Activated T-helper 17 cell treated with anti-CD3 and anti-CD28 coated beads, Interleukin-2, amount 50 U/mL, for 72 hours (primary cell): ENCODE results near the gene NRP1. TPM values are rescaled to one million over a fixed set of nuclear protein-coding genes. Genes with fewer than 3 reads are reported as not detected.

Experiments used
- ATAC-seq: fragments of 150-1000 bp; cut with Tn5 transposase; replicated peaks from 2 replicates; pipeline ENCODE4 v1.10.0; 2021; ENCODE audit warnings: mild to moderate bottlenecking, moderate library complexity
- H3K27ac Mint-ChIP-seq: one replicate; pipeline ENCODE4 v1.8.0; 2022; ENCODE audit warnings: mixed read lengths
- H3K27me3 Mint-ChIP-seq: one replicate; pipeline ENCODE4 v1.8.0; 2022; ENCODE audit warnings: mixed read lengths
- H3K36me3 Mint-ChIP-seq: one replicate; pipeline ENCODE4 v1.8.0; 2022; ENCODE audit warnings: low read depth, mild to moderate bottlenecking, mixed read lengths
- H3K4me1 Mint-ChIP-seq: one replicate; pipeline ENCODE4 v1.8.0; 2022; ENCODE audit warnings: mixed read lengths
- H3K4me3 Mint-ChIP-seq: one replicate; pipeline ENCODE4 v1.8.0; 2022; ENCODE audit warnings: mild to moderate bottlenecking, mixed read lengths
- H3K9me3 Mint-ChIP-seq: one replicate; pipeline ENCODE4 v1.8.0; 2022; ENCODE audit warnings: mixed read lengths
- total RNA-seq, 2 donors: library from RNA; stranded (reverse); gene quantifications; one replicate each; pipeline ENCODE4 v1.2.3, GENCODE V29; 2022

Gene NRP1
- total RNA-seq, 2 donors from 2014 or later: 0.90 to 1.2 TPM

- Mint-ChIP-seq H3K27ac (no peak overlapping the region), H3K4me3 (no peak overlapping the region), H3K27me3 (peaks cover 12% of the 10 kb centered on the region), H3K36me3 (no peaks in the 10 kb centered on the region), H3K4me1 (peaks cover 6% of the 10 kb centered on the region), H3K9me3 (no peaks in the 10 kb centered on the region)
- ATAC-seq: no peak
Measured at GRCh38 chr10:33242931-33243330, 91.5 kb downstream of the NRP1 start.

- Mint-ChIP-seq H3K9me3 (no peaks in the 10 kb centered on the region), H3K4me3 (no peak overlapping the region), H3K4me1 (peaks cover 6% of the 10 kb centered on the region), H3K36me3 (no peaks in the 10 kb centered on the region), H3K27ac (no peak overlapping the region), H3K27me3 (peaks cover 12% of the 10 kb centered on the region)
- ATAC-seq: no peak
Measured at GRCh38 chr10:33241351-33241750, 93.1 kb downstream of the NRP1 start.

- peaks cover 12% of the 10 kb centered on the region for H3K27me3 Mint-ChIP-seq
- peaks cover 6% of the 10 kb centered on the region for H3K4me1 Mint-ChIP-seq
- H3K36me3 Mint-ChIP-seq: no peaks in the 10 kb centered on the region
- ATAC-seq: no peak
- H3K9me3 Mint-ChIP-seq: no peaks in the 10 kb centered on the region
- H3K27ac Mint-ChIP-seq: no peak overlapping the region
- no peak overlapping the region for H3K4me3 Mint-ChIP-seq
Measured at GRCh38 chr10:33240931-33241330, 93.5 kb downstream of the NRP1 start.

GRCh38 chr10:33240258-33240657, 94.2 kb downstream of the NRP1 start:
- no peaks in the 10 kb centered on the region for H3K36me3 Mint-ChIP-seq
- no peak for ATAC-seq
- peaks cover 3% of the 10 kb centered on the region for H3K4me1 Mint-ChIP-seq
- H3K4me3 Mint-ChIP-seq: no peak overlapping the region
- no peaks in the 10 kb centered on the region for H3K9me3 Mint-ChIP-seq
- H3K27ac Mint-ChIP-seq: no peak overlapping the region
- H3K27me3 Mint-ChIP-seq: peaks cover 12% of the 10 kb centered on the region

- H3K9me3 Mint-ChIP-seq: no peaks in the 10 kb centered on the region
- peaks cover 12% of the 10 kb centered on the region for H3K27me3 Mint-ChIP-seq
- H3K4me1 Mint-ChIP-seq: no peaks in the 10 kb centered on the region
- no peak overlapping the region for H3K4me3 Mint-ChIP-seq
- H3K27ac Mint-ChIP-seq: no peak overlapping the region
- no peak for ATAC-seq
- no peaks in the 10 kb centered on the region for H3K36me3 Mint-ChIP-seq
Measured at GRCh38 chr10:33239257-33239656, 95.2 kb downstream of the NRP1 start.

GRCh38 chr10:33238643-33239042, 95.8 kb downstream of the NRP1 start:
- Mint-ChIP-seq H3K4me3 (no peak overlapping the region), H3K27me3 (peaks cover 12% of the 10 kb centered on the region), H3K27ac (no peak overlapping the region), H3K9me3 (no peaks in the 10 kb centered on the region), H3K4me1 (no peaks in the 10 kb centered on the region), H3K36me3 (no peaks in the 10 kb centered on the region)
- ATAC-seq: no peak

GRCh38 chr10:33237736-33238624, 96.5 kb downstream of the NRP1 start:
- Mint-ChIP-seq H3K27me3 (peaks cover 13% of the 10 kb centered on the region), H3K27ac (no peak overlapping the region), H3K36me3 (no peaks in the 10 kb centered on the region), H3K4me3 (no peak overlapping the region), H3K9me3 (no peaks in the 10 kb centered on the region), H3K4me1 (no peaks in the 10 kb centered on the region)
- no peak for ATAC-seq

- no peak overlapping the region for H3K4me3 Mint-ChIP-seq
- H3K9me3 Mint-ChIP-seq: no peaks in the 10 kb centered on the region
- H3K4me1 Mint-ChIP-seq: no peaks in the 10 kb centered on the region
- no peak overlapping the region for H3K27ac Mint-ChIP-seq
- peaks cover 13% of the 10 kb centered on the region for H3K27me3 Mint-ChIP-seq
- no peaks in the 10 kb centered on the region for H3K36me3 Mint-ChIP-seq
- no peak for ATAC-seq
Measured at GRCh38 chr10:33236916-33237315, 97.6 kb downstream of the NRP1 start.

GRCh38 chr10:33235951-33236350, 98.5 kb downstream of the NRP1 start:
- H3K4me3 Mint-ChIP-seq: no peak overlapping the region
- no peaks in the 10 kb centered on the region for H3K36me3 Mint-ChIP-seq
- no peak for ATAC-seq
- peaks cover 16% of the 10 kb centered on the region for H3K27me3 Mint-ChIP-seq
- no peaks in the 10 kb centered on the region for H3K9me3 Mint-ChIP-seq
- H3K4me1 Mint-ChIP-seq: no peaks in the 10 kb centered on the region
- H3K27ac Mint-ChIP-seq: no peak overlapping the region

GRCh38 chr10:33235251-33235884, 99.1 kb downstream of the NRP1 start:
- H3K4me3 Mint-ChIP-seq: no peak overlapping the region
- H3K27me3 Mint-ChIP-seq: peaks cover 14% of the 10 kb centered on the region
- H3K4me1 Mint-ChIP-seq: no peaks in the 10 kb centered on the region
- H3K9me3 Mint-ChIP-seq: no peaks in the 10 kb centered on the region
- no peak for ATAC-seq
- H3K36me3 Mint-ChIP-seq: no peaks in the 10 kb centered on the region
- H3K27ac Mint-ChIP-seq: no peak overlapping the region

GRCh38 chr10:33234831-33235237, 99.6 kb downstream of the NRP1 start:
- H3K9me3 Mint-ChIP-seq: no peaks in the 10 kb centered on the region
- H3K27ac Mint-ChIP-seq: no peak overlapping the region
- H3K4me1 Mint-ChIP-seq: no peaks in the 10 kb centered on the region
- no peak overlapping the region for H3K4me3 Mint-ChIP-seq
- no peaks in the 10 kb centered on the region for H3K36me3 Mint-ChIP-seq
- no peak for ATAC-seq
- H3K27me3 Mint-ChIP-seq: peaks cover 13% of the 10 kb centered on the region

- no peak for ATAC-seq
- peaks cover 9% of the 10 kb centered on the region for H3K27me3 Mint-ChIP-seq
Measured at GRCh38 chr10:33233635-33234034, 100.8 kb downstream of the NRP1 start.

GRCh38 chr10:33233221-33233620, 101.2 kb downstream of the NRP1 start:
- H3K4me3 Mint-ChIP-seq: no peak overlapping the region
- no peaks in the 10 kb centered on the region for H3K4me1 Mint-ChIP-seq
- ATAC-seq: no peak
- H3K27me3 Mint-ChIP-seq: peaks cover 9% of the 10 kb centered on the region
- H3K27ac Mint-ChIP-seq: no peak overlapping the region
- H3K36me3 Mint-ChIP-seq: no peaks in the 10 kb centered on the region
- H3K9me3 Mint-ChIP-seq: no peaks in the 10 kb centered on the region

More at GRCh38 chr10:33233635-33234034, 100.8 kb downstream of the NRP1 start:
- no peak overlapping the region for H3K4me3 Mint-ChIP-seq
- H3K36me3 Mint-ChIP-seq: no peaks in the 10 kb centered on the region
- H3K27ac Mint-ChIP-seq: no peak overlapping the region
- no peaks in the 10 kb centered on the region for H3K9me3 Mint-ChIP-seq
- no peaks in the 10 kb centered on the region for H3K4me1 Mint-ChIP-seq

- no peak overlapping the region for H3K27ac Mint-ChIP-seq
- H3K27me3 Mint-ChIP-seq: peaks cover 9% of the 10 kb centered on the region
- H3K36me3 Mint-ChIP-seq: no peaks in the 10 kb centered on the region
- H3K4me3 Mint-ChIP-seq: no peak overlapping the region
- no peak for ATAC-seq
- no peaks in the 10 kb centered on the region for H3K4me1 Mint-ChIP-seq
- no peaks in the 10 kb centered on the region for H3K9me3 Mint-ChIP-seq
Measured at GRCh38 chr10:33231621-33232350, 102.7 kb downstream of the NRP1 start.

GRCh38 chr10:33229949-33230267, 104.6 kb downstream of the NRP1 start:
- no peak for ATAC-seq
- Mint-ChIP-seq H3K4me1 (no peaks in the 10 kb centered on the region), H3K27ac (no peak overlapping the region), H3K9me3 (no peaks in the 10 kb centered on the region), H3K36me3 (no peaks in the 10 kb centered on the region), H3K27me3 (peaks cover 17% of the 10 kb centered on the region), H3K4me3 (no peak overlapping the region)
